SK-N-SH treated with all-trans-retinoic acid at 6 μM for 48 hours (cell line): ENCODE measurements around the gene DLX1.

Experiments used
- ATAC-seq: fragments of 200-7000 bp; cut with Tn5 transposase; 3 replicates; pipeline ENCODE4 v1.9.1; 2020; ENCODE audit warnings: mild to moderate bottlenecking, moderate library complexity
- ARNTL ChIP-seq: fragments of 450-650 bp; formaldehyde crosslinking; IDR thresholded peaks from 2 replicates; pipeline ENCODE4 v1.5.0; 2020; ENCODE audit warnings: low read depth, mild to moderate bottlenecking, moderate library complexity, borderline replicate concordance
- BACH2 ChIP-seq: fragments of 250-450 bp; sonication (Bioruptor Pico); IDR thresholded peaks from 2 replicates; pipeline ENCODE4 v1.9.0; 2021; ENCODE audit warnings: mild to moderate bottlenecking, borderline replicate concordance
- CSDC2 ChIP-seq: fragments of 250-450 bp; sonication (Bioruptor Pico); IDR thresholded peaks from 2 replicates; pipeline ENCODE4 v1.5.0; 2020; ENCODE audit warnings: mild to moderate bottlenecking, moderate library complexity
- ESRRG ChIP-seq: fragments of 250-450 bp; sonication (Bioruptor Pico); IDR thresholded peaks from 2 replicates; pipeline ENCODE4 v1.6.1; 2021; ENCODE audit warnings: mild to moderate bottlenecking
- GLIS3 ChIP-seq: fragments of 250-450 bp; sonication (Bioruptor Pico); IDR thresholded peaks from 2 replicates; pipeline ENCODE4 v1.5.0; 2020; ENCODE audit warnings: mild to moderate bottlenecking, moderate library complexity
- POU6F1 ChIP-seq: fragments of 250-450 bp; sonication (Bioruptor Pico); IDR thresholded peaks from 2 replicates; pipeline ENCODE4 v1.8.0; 2021; ENCODE audit warnings: low read depth, mild to moderate bottlenecking, moderate library complexity, borderline replicate concordance
- RARB ChIP-seq: fragments of 250-450 bp; sonication (Bioruptor Pico); IDR thresholded peaks from 2 replicates; pipeline ENCODE4 v1.8.0; 2021; ENCODE audit warnings: mild to moderate bottlenecking, moderate library complexity
- SNAI2 ChIP-seq: fragments of 250-450 bp; sonication (Bioruptor Pico); IDR thresholded peaks from 2 replicates; pipeline ENCODE4 v1.5.0; 2020; ENCODE audit warnings: mild to moderate bottlenecking, moderate library complexity
- TOX ChIP-seq: fragments of 250-450 bp; sonication (Bioruptor Pico); IDR thresholded peaks from 2 replicates; pipeline ENCODE4 v1.8.0; 2021; ENCODE audit warnings: mild to moderate bottlenecking, moderate library complexity, borderline replicate concordance
- ZC3H10 ChIP-seq: fragments of 250-450 bp; sonication (Bioruptor Pico); IDR thresholded peaks from 2 replicates; pipeline ENCODE4 v1.5.1; 2021; ENCODE audit warnings: mild to moderate bottlenecking, moderate library complexity
- ZFP3 ChIP-seq: fragments of 250-450 bp; sonication (Bioruptor Pico); IDR thresholded peaks from 2 replicates; pipeline ENCODE4 v1.5.0; 2020; ENCODE audit warnings: mild to moderate bottlenecking, moderate library complexity
- ZNF565 ChIP-seq: fragments of 450-650 bp; formaldehyde crosslinking; conservative IDR thresholded peaks from 2 replicates; pipeline ENCODE4 v1.5.0; 2020; ENCODE audit warnings: low read depth, mild to moderate bottlenecking, moderate library complexity
- ZNF70 ChIP-seq: fragments of 450-650 bp; formaldehyde crosslinking; IDR thresholded peaks from 2 replicates; pipeline ENCODE4 v1.5.0; 2020; ENCODE audit warnings: mild to moderate bottlenecking, moderate library complexity
- ZNF8 ChIP-seq: fragments of 450-650 bp; formaldehyde crosslinking; IDR thresholded peaks from 2 replicates; pipeline ENCODE4 v1.5.0; 2020; ENCODE audit warnings: mild to moderate bottlenecking, moderate library complexity
- TF ChIP-seq, protein P1 (sequence below): fragments of 250-450 bp; sonication (Bioruptor Pico); IDR thresholded peaks from 2 replicates; pipeline ENCODE4 v1.5.0; 2020; ENCODE audit warnings: mild to moderate bottlenecking, moderate library complexity
- TF ChIP-seq, protein P2 (sequence below): fragments of 250-450 bp; sonication (Bioruptor Pico); IDR thresholded peaks from 2 replicates; pipeline ENCODE4 v1.5.1; 2020; ENCODE audit warnings: low read depth, mild to moderate bottlenecking, moderate library complexity
- TF ChIP-seq, protein P3 (sequence below): fragments of 250-450 bp; sonication (Bioruptor Pico); IDR thresholded peaks from 2 replicates; pipeline ENCODE4 v1.5.1; 2021; ENCODE audit warnings: mild to moderate bottlenecking, moderate library complexity
- TF ChIP-seq, protein P4 (sequence below): fragments of 250-450 bp; sonication (Bioruptor Pico); IDR thresholded peaks from 2 replicates; pipeline ENCODE4 v1.8.0; 2020; ENCODE audit warnings: mild to moderate bottlenecking, moderate library complexity, borderline replicate concordance

The DLX1 gene

GRCh38 chr2:172053486-172053885 is 31.8 kb upstream of the DLX1 start:
- no peak for ATAC-seq
- no peak for TF ChIP-seq ESRRG (CRISPR knock-in tag)
- TF ChIP-seq, protein P1, sequence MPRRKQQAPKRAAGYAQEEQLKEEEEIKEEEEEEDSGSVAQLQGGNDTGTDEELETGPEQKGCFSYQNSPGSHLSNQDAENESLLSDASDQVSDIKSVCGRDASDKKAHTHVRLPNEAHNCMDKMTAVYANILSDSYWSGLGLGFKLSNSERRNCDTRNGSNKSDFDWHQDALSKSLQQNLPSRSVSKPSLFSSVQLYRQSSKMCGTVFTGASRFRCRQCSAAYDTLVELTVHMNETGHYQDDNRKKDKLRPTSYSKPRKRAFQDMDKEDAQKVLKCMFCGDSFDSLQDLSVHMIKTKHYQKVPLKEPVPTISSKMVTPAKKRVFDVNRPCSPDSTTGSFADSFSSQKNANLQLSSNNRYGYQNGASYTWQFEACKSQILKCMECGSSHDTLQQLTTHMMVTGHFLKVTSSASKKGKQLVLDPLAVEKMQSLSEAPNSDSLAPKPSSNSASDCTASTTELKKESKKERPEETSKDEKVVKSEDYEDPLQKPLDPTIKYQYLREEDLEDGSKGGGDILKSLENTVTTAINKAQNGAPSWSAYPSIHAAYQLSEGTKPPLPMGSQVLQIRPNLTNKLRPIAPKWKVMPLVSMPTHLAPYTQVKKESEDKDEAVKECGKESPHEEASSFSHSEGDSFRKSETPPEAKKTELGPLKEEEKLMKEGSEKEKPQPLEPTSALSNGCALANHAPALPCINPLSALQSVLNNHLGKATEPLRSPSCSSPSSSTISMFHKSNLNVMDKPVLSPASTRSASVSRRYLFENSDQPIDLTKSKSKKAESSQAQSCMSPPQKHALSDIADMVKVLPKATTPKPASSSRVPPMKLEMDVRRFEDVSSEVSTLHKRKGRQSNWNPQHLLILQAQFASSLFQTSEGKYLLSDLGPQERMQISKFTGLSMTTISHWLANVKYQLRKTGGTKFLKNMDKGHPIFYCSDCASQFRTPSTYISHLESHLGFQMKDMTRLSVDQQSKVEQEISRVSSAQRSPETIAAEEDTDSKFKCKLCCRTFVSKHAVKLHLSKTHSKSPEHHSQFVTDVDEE (CRISPR knock-in tag), result no peak
- TF ChIP-seq ZNF70 (CRISPR knock-in tag), result no peak
- no peak for TF ChIP-seq ZFP3 (CRISPR knock-in tag)
- TF ChIP-seq ZNF565 (CRISPR knock-in tag), result no peak
- no peak for TF ChIP-seq GLIS3 (CRISPR knock-in tag)
- TF ChIP-seq ZC3H10 (CRISPR knock-in tag), result no peak
- no peak for TF ChIP-seq ZNF8 (CRISPR knock-in tag)
- no peak for TF ChIP-seq TOX (CRISPR knock-in tag)
- TF ChIP-seq SNAI2, result no peak
- no peak for TF ChIP-seq RARB (CRISPR knock-in tag)
- TF ChIP-seq, protein P2, sequence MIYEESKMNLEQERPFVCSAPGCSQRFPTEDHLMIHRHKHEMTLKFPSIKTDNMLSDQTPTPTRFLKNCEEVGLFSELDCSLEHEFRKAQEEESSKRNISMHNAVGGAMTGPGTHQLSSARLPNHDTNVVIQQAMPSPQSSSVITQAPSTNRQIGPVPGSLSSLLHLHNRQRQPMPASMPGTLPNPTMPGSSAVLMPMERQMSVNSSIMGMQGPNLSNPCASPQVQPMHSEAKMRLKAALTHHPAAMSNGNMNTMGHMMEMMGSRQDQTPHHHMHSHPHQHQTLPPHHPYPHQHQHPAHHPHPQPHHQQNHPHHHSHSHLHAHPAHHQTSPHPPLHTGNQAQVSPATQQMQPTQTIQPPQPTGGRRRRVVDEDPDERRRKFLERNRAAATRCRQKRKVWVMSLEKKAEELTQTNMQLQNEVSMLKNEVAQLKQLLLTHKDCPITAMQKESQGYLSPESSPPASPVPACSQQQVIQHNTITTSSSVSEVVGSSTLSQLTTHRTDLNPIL (CRISPR knock-in tag), result no peak
- no peak for TF ChIP-seq CSDC2
- TF ChIP-seq, protein P3, sequence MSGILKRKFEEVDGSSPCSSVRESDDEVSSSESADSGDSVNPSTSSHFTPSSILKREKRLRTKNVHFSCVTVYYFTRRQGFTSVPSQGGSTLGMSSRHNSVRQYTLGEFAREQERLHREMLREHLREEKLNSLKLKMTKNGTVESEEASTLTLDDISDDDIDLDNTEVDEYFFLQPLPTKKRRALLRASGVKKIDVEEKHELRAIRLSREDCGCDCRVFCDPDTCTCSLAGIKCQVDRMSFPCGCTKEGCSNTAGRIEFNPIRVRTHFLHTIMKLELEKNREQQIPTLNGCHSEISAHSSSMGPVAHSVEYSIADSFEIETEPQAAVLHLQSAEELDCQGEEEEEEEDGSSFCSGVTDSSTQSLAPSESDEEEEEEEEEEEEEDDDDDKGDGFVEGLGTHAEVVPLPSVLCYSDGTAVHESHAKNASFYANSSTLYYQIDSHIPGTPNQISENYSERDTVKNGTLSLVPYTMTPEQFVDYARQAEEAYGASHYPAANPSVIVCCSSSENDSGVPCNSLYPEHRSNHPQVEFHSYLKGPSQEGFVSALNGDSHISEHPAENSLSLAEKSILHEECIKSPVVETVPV (CRISPR knock-in tag), result no peak
- TF ChIP-seq, protein P4, sequence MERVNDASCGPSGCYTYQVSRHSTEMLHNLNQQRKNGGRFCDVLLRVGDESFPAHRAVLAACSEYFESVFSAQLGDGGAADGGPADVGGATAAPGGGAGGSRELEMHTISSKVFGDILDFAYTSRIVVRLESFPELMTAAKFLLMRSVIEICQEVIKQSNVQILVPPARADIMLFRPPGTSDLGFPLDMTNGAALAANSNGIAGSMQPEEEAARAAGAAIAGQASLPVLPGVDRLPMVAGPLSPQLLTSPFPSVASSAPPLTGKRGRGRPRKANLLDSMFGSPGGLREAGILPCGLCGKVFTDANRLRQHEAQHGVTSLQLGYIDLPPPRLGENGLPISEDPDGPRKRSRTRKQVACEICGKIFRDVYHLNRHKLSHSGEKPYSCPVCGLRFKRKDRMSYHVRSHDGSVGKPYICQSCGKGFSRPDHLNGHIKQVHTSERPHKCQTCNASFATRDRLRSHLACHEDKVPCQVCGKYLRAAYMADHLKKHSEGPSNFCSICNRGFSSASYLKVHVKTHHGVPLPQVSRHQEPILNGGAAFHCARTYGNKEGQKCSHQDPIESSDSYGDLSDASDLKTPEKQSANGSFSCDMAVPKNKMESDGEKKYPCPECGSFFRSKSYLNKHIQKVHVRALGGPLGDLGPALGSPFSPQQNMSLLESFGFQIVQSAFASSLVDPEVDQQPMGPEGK (CRISPR knock-in tag), result no peak
- TF ChIP-seq POU6F1 (CRISPR knock-in tag), result no peak

DNA sequence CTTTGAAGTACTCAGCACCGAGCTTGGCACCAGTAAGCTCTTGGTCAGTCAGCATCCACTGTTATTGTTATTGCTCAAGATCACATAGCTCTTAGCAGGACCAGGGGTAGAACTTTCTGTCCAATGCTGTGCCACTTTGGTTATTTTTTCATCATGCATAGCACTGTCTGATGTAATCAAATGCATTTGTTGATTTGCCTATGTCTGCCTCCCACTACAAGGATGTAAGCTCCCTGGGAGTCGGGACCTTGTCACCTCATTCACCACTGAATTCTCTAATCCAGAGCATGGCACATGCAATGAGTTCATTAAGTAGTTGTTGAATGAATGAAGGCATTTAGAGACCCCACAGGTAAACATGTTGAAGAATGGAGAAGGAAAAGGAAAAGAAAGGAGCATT is 29.0 kb upstream of the DLX1 start:
- TF ChIP-seq ZFP3 (CRISPR knock-in tag) (no peak), BACH2 (CRISPR knock-in tag) (no peak), ARNTL (CRISPR knock-in tag) (no peak), TOX (CRISPR knock-in tag) (no peak), ZNF565 (CRISPR knock-in tag) (no peak), GLIS3 (CRISPR knock-in tag) (no peak), CSDC2 (no peak), ZC3H10 (CRISPR knock-in tag) (no peak)
- TF ChIP-seq, protein P2 (CRISPR knock-in tag), result no peak
- TF ChIP-seq, protein P1 (CRISPR knock-in tag), result no peak

More for the DNA sequence above, 29.0 kb upstream of the DLX1 start:
- no peak for ATAC-seq
